ENCODE data around the gene DTNB.

DTNB gene

DNA sequence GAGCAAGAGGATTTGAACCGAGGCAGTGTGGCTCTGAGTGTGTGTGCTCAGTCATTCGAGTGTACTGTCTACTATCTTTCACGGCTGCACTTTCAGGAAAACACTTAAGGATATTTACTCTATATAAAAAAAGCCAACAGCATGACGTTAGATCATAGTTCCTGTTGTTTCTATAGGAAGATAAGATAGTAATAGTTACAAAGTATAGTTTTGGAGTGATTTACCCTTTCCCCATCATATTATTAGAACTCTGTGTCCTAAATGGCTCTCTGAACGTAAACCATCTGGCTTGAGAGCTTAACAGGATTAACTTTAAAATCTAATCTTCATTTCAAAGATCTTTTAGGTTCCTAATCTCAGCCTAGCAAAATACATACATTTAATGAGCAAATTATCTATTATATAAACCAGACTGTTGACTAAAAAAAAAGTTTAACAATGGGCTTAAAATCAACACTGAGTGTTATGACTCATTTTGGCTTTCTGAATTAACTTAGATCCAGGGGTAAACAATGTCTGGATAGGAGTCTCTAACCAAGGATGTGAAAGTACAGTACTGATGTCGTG lies 181.3 kb downstream of the DTNB start:
- no peak overlapping the region for H3K27ac ChIP-seq (ENCODE audit: low read depth, low read length, severe bottlenecking)
- H3K9me3 ChIP-seq (ENCODE audit: control insufficient read depth, low read length), result no peaks in the 10 kb centered on the region
- no peaks in the 10 kb centered on the region for H3K36me3 ChIP-seq (ENCODE audit: control insufficient read depth, insufficient read depth, low read length)
- peaks cover 10% of the 10 kb centered on the region for H3K4me1 ChIP-seq (ENCODE audit: control insufficient read depth, insufficient read depth, low read length, poor library complexity, severe bottlenecking)
- 72 to 100% methylated on average over 2 of the region's 6 CpGs for WGBS, 2 experiments (ENCODE audit: insufficient coverage in 2 of 2)
- no peak overlapping the region for H3K4me3 ChIP-seq (ENCODE audit: extremely low read depth, insufficient read depth, low read length, poor library complexity, severe bottlenecking)

DNA sequence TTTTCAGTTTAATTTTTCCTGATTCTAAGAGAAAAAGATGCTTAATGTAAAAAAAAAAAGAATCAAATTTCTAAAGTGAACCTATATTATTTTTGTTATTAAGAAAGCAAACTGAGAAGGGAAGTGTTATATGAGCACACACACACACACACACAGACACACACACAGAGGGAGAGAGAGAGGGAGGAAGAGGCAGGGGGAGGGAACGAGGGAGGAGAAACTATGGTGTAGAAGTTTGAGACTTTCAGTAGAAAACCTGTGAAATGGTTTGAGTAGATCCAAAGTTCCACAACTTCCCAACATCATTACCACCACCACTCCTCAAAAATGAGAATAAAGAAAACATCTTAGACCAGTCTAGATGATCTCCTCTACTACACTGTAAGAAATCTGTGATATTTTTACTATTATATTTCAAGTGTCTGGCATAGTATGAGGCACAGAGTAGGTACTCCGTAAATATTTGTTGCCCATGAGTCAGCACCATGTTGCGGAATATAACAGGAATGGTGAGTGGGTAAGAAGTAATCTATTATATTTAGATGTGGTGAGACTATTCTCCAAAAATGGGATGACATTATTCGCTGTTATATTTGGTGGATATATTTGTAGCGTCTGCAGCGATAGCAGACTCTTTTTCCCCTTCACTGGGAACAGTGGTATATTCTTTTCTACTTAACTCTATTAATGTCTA lies 182.2 kb downstream of the DTNB start:
- Histone ChIP-seq H3K36me3 (ENCODE audit: control insufficient read depth, insufficient read depth, low read length) (no peaks in the 10 kb centered on the region), H3K4me3 (ENCODE audit: extremely low read depth, insufficient read depth, low read length, poor library complexity, severe bottlenecking) (no peak overlapping the region), H3K9me3 (ENCODE audit: control insufficient read depth, low read length) (no peaks in the 10 kb centered on the region), H3K27ac (ENCODE audit: low read depth, low read length, severe bottlenecking) (no peak overlapping the region), H3K4me1 (ENCODE audit: control insufficient read depth, insufficient read depth, low read length, poor library complexity, severe bottlenecking) (peaks cover 10% of the 10 kb centered on the region)
- 97 to 100% methylated on average over 2 to 3 of the region's 6 CpGs for WGBS, 2 experiments (ENCODE audit: insufficient coverage in 2 of 2)

- Histone ChIP-seq H3K9me3 (ENCODE audit: control insufficient read depth, low read length) (no peaks in the 10 kb centered on the region), H3K27ac (ENCODE audit: low read depth, low read length, severe bottlenecking) (no peak overlapping the region), H3K4me1 (ENCODE audit: control insufficient read depth, insufficient read depth, low read length, poor library complexity, severe bottlenecking) (peaks cover 10% of the 10 kb centered on the region), H3K4me3 (ENCODE audit: extremely low read depth, insufficient read depth, low read length, poor library complexity, severe bottlenecking) (no peak overlapping the region), H3K36me3 (ENCODE audit: control insufficient read depth, insufficient read depth, low read length) (no peaks in the 10 kb centered on the region)
- 100% methylated on average over 3 of the region's 3 CpGs; no CpG with 5 or more reads in 1 of the 2 experiments for WGBS, 2 experiments (ENCODE audit: insufficient coverage in 2 of 2)
These were observed 183.2 kb downstream of the DTNB start for GRCh38 chr2:25490217-25490616.

- Histone ChIP-seq H3K4me3 (ENCODE audit: extremely low read depth, insufficient read depth, low read length, poor library complexity, severe bottlenecking) (no peak overlapping the region), H3K27ac (ENCODE audit: low read depth, low read length, severe bottlenecking) (no peak overlapping the region), H3K9me3 (ENCODE audit: control insufficient read depth, low read length) (no peaks in the 10 kb centered on the region), H3K36me3 (ENCODE audit: control insufficient read depth, insufficient read depth, low read length) (no peaks in the 10 kb centered on the region), H3K4me1 (ENCODE audit: control insufficient read depth, insufficient read depth, low read length, poor library complexity, severe bottlenecking) (peaks cover 6% of the 10 kb centered on the region)
- WGBS, 2 experiments (ENCODE audit: insufficient coverage in 2 of 2), result no CpG with 5 or more reads among the region's 1 CpG
These were observed 183.7 kb downstream of the DTNB start for GRCh38 chr2:25489631-25490030.

DNA sequence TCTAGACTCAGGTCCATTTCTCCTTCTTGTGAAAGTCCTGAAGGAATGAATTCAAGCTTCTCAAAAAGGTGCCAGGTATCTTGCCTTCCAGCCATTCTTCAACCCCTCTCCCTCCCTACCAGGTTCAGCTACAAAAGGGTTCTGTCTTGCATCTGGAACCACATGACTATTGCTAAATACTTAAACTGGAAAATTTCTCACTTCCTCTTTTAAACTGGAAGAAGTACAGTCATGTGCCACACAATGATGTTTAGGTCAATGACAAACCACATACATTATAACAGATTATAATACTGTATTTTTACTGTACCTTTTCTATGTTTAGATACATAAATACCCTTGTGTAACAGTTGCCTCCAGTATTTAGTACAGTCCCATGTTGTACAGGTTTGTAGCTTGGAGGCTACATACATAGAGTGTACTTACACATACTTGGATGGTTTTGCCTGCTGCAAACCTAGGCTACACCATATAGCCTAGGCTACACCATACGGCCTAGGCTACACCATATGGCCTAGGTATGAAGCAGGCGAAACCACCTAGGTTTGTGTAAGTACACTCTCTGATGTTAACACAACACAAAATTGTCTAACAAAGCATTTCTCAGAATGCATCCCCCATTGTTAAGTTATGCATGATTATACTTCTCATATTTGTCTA lies 189.6 kb downstream of the DTNB start:
- 100% methylated on average over 1 of the region's 2 CpGs for WGBS, 2 experiments (ENCODE audit: insufficient coverage in 2 of 2)
- Histone ChIP-seq H3K27ac (ENCODE audit: low read depth, low read length, severe bottlenecking) (no peak overlapping the region), H3K4me3 (ENCODE audit: extremely low read depth, insufficient read depth, low read length, poor library complexity, severe bottlenecking) (no peak overlapping the region), H3K9me3 (ENCODE audit: control insufficient read depth, low read length) (no peaks in the 10 kb centered on the region), H3K4me1 (ENCODE audit: control insufficient read depth, insufficient read depth, low read length, poor library complexity, severe bottlenecking) (peaks cover 6% of the 10 kb centered on the region), H3K36me3 (ENCODE audit: control insufficient read depth, insufficient read depth, low read length) (no peaks in the 10 kb centered on the region)

GRCh38 chr2:25482341-25482740 lies 191.0 kb downstream of the DTNB start:
- whole genome bisulfite sequencing, 2 experiments (ENCODE audit: insufficient coverage in 2 of 2), result 93 to 98% methylated on average over 4 of the region's 5 CpGs
- Histone ChIP-seq H3K27ac (ENCODE audit: low read depth, low read length, severe bottlenecking) (no peak overlapping the region), H3K36me3 (ENCODE audit: control insufficient read depth, insufficient read depth, low read length) (no peaks in the 10 kb centered on the region), H3K4me1 (ENCODE audit: control insufficient read depth, insufficient read depth, low read length, poor library complexity, severe bottlenecking) (peaks cover 6% of the 10 kb centered on the region), H3K9me3 (ENCODE audit: control insufficient read depth, low read length) (no peaks in the 10 kb centered on the region), H3K4me3 (ENCODE audit: extremely low read depth, insufficient read depth, low read length, poor library complexity, severe bottlenecking) (no peak overlapping the region)

- H3K9me3 ChIP-seq (ENCODE audit: control insufficient read depth, low read length), result no peaks in the 10 kb centered on the region
- no peaks in the 10 kb centered on the region for H3K36me3 ChIP-seq (ENCODE audit: control insufficient read depth, insufficient read depth, low read length)
- H3K4me3 ChIP-seq (ENCODE audit: extremely low read depth, insufficient read depth, low read length, poor library complexity, severe bottlenecking), result no peak overlapping the region
- H3K4me1 ChIP-seq (ENCODE audit: control insufficient read depth, insufficient read depth, low read length, poor library complexity, severe bottlenecking), result peaks cover 6% of the 10 kb centered on the region
- no peak overlapping the region for H3K27ac ChIP-seq (ENCODE audit: low read depth, low read length, severe bottlenecking)
- WGBS, 2 experiments (ENCODE audit: insufficient coverage in 2 of 2), result 100% methylated on average over 1 to 2 of the region's 4 CpGs
These were observed 191.7 kb downstream of the DTNB start for GRCh38 chr2:25481381-25482300.

DNA sequence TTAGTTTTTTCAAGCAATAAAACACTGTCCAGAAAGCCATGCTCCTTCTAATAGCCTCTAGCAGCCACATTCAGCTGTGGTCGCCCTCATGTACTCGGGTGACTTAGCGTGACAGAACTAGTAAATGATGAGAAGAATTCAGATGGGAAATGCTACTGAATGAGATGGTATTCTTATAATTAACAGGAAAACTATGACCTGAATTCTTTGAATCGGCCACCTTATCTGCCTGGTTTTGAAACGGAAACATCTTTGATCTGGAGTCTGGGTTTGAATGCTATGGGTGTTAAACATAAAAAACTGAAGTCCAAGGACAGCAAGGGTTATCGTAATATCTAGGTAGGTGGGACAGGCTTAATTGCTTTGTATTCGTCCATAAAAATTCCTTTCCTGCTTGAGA lies 192.8 kb downstream of the DTNB start:
- Histone ChIP-seq H3K36me3 (ENCODE audit: control insufficient read depth, insufficient read depth, low read length) (no peaks in the 10 kb centered on the region), H3K9me3 (ENCODE audit: control insufficient read depth, low read length) (no peaks in the 10 kb centered on the region), H3K4me1 (ENCODE audit: control insufficient read depth, insufficient read depth, low read length, poor library complexity, severe bottlenecking) (peaks cover 6% of the 10 kb centered on the region), H3K4me3 (ENCODE audit: extremely low read depth, insufficient read depth, low read length, poor library complexity, severe bottlenecking) (no peak overlapping the region), H3K27ac (ENCODE audit: low read depth, low read length, severe bottlenecking) (no peak overlapping the region)
- WGBS, 2 experiments (ENCODE audit: insufficient coverage in 2 of 2), result 87 to 92% methylated on average over 5 to 6 of the region's 7 CpGs

- H3K4me1 ChIP-seq (ENCODE audit: control insufficient read depth, insufficient read depth, low read length, poor library complexity, severe bottlenecking), result peaks cover 6% of the 10 kb centered on the region
- H3K9me3 ChIP-seq (ENCODE audit: control insufficient read depth, low read length), result no peaks in the 10 kb centered on the region
- H3K4me3 ChIP-seq (ENCODE audit: extremely low read depth, insufficient read depth, low read length, poor library complexity, severe bottlenecking), result no peak overlapping the region
- no peaks in the 10 kb centered on the region for H3K36me3 ChIP-seq (ENCODE audit: control insufficient read depth, insufficient read depth, low read length)
- no peak overlapping the region for H3K27ac ChIP-seq (ENCODE audit: low read depth, low read length, severe bottlenecking)
- WGBS, 2 experiments (ENCODE audit: insufficient coverage in 2 of 2), result 90 to 100% methylated on average over 3 to 5 of the region's 5 CpGs
These were observed 193.6 kb downstream of the DTNB start for GRCh38 chr2:25479761-25480160.

DNA sequence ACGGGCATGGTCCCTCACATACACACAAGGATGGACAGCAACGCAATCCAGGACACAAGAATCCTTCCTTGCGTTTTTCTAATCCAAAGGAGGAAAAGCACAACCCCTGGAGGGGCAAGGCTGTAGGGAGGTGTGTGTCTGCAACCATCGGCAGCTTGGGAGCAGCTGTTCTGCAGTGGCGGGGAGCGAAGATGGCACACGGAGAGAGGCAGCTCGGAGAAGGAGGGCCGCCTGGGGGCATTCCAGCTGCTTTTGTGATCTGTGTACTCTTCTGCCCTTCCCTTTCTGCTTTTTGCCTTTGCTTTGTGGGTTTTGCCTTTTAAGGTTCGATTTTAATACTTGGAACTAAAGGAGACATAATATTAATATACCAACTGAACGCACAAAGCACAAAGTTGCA lies 194.6 kb downstream of the DTNB start:
- Histone ChIP-seq H3K36me3 (ENCODE audit: control insufficient read depth, insufficient read depth, low read length) (no peaks in the 10 kb centered on the region), H3K4me1 (ENCODE audit: control insufficient read depth, insufficient read depth, low read length, poor library complexity, severe bottlenecking) (peaks cover 6% of the 10 kb centered on the region), H3K27ac (ENCODE audit: low read depth, low read length, severe bottlenecking) (no peak overlapping the region), H3K9me3 (ENCODE audit: control insufficient read depth, low read length) (no peaks in the 10 kb centered on the region), H3K4me3 (ENCODE audit: extremely low read depth, insufficient read depth, low read length, poor library complexity, severe bottlenecking) (no peak overlapping the region)
- 91 to 100% methylated on average over 4 to 5 of the region's 11 CpGs for WGBS, 2 experiments (ENCODE audit: insufficient coverage in 2 of 2)
